GM19328 (cell line): Measurements from ENCODE around the gene ITGA6.

Experiments
- ATAC-seq: cut with Tn5 transposase; IDR thresholded peaks from one replicate; pipeline ENCODE4 v1.9.1; 2021; ENCODE audit warnings: mild to moderate bottlenecking, moderate library complexity; ENCODE audit not compliant: unreplicated experiment

ITGA6 gene

GRCh38 chr2:172439911-172440310 is 12.5 kb downstream of the ITGA6 start:
- ATAC-seq: no peak

GRCh38 chr2:172440795-172441194 is 13.4 kb downstream of the ITGA6 start:
- ATAC-seq: no peak

- ATAC-seq: no peak
These were observed 14.9 kb downstream of the ITGA6 start for GRCh38 chr2:172442072-172442895.

- no peak for ATAC-seq
These were observed 18.5 kb downstream of the ITGA6 start for GRCh38 chr2:172445851-172446250.

GRCh38 chr2:172446474-172447063 is 19.2 kb downstream of the ITGA6 start:
- ATAC-seq: no peak

GRCh38 chr2:172447811-172448493 is 20.6 kb downstream of the ITGA6 start:
- no peak for ATAC-seq

GRCh38 chr2:172448544-172449267 is 21.3 kb downstream of the ITGA6 start:
- ATAC-seq: no peak

- ATAC-seq: no peak
These were observed 22.6 kb downstream of the ITGA6 start for GRCh38 chr2:172449911-172450550.

- ATAC-seq: no peak
These were observed 24.5 kb downstream of the ITGA6 start for GRCh38 chr2:172451923-172452322.

GRCh38 chr2:172452845-172453244 is 25.5 kb downstream of the ITGA6 start:
- ATAC-seq: no peak

- no peak for ATAC-seq
These were observed 27.2 kb downstream of the ITGA6 start for GRCh38 chr2:172454404-172455120.

GRCh38 chr2:172455121-172455515 is 27.7 kb downstream of the ITGA6 start:
- ATAC-seq: no peak

GRCh38 chr2:172456002-172456401 is 28.6 kb downstream of the ITGA6 start:
- no peak for ATAC-seq

- no peak for ATAC-seq
These were observed 30.1 kb downstream of the ITGA6 start for GRCh38 chr2:172457536-172457935.

- no peak for ATAC-seq
These were observed 31.3 kb downstream of the ITGA6 start for GRCh38 chr2:172458561-172459124.

GRCh38 chr2:172460780-172461201 is 33.4 kb downstream of the ITGA6 start:
- ATAC-seq: no peak

- no peak for ATAC-seq
These were observed 34.4 kb downstream of the ITGA6 start for GRCh38 chr2:172461591-172462372.

GRCh38 chr2:172462373-172462848 is 35.0 kb downstream of the ITGA6 start:
- ATAC-seq: no peak

- ATAC-seq: no peak
These were observed 35.5 kb downstream of the ITGA6 start for GRCh38 chr2:172462849-172463381.
